ENCODE data around the gene PIKFYVE. TPM values are rescaled to one million over a fixed set of nuclear protein-coding genes. Genes with fewer than 3 reads are reported as not detected.
"Not testable (repeated sequence)": the region's sequence is repeated elsewhere in the genome, so short reads cannot be mapped to it uniquely, and the experiment has no call there.

The PIKFYVE gene
- total RNA-seq, 1 donor from 2014 or later, result 46.9 TPM

GRCh38 chr2:208358758-208359631 is 92.9 kb downstream of the PIKFYVE start:
- no peak for DNase-seq (ENCODE audit: low spot score in 2 of 2)
- FAIRE-seq, result no peak

- peak in 1 of 2 donors; percentile 17 for DNase-seq (ENCODE audit: low spot score in 2 of 2)
These were observed 93.6 kb downstream of the PIKFYVE start for GRCh38 chr2:208359632-208359986.

GRCh38 chr2:208360259-208361076 is 94.4 kb downstream of the PIKFYVE start:
- DNase-seq (ENCODE audit: low spot score in 2 of 2) (peak in 1 of 2 donors; percentile 8), FAIRE-seq (no peak)

More at GRCh38 chr2:208359632-208359986, 93.6 kb downstream of the PIKFYVE start:
- FAIRE-seq, result no peak

GRCh38 chr2:208361077-208361441 is 95.0 kb downstream of the PIKFYVE start:
- DNase-seq (ENCODE audit: low spot score in 2 of 2) (no peak), FAIRE-seq (no peak)

GRCh38 chr2:208363485-208363884 is 97.4 kb downstream of the PIKFYVE start:
- DNase-seq (ENCODE audit: low spot score in 2 of 2) (no peak), FAIRE-seq (no peak)

GRCh38 chr2:208366215-208367127 is 100.4 kb downstream of the PIKFYVE start:
- FAIRE-seq (no peak), DNase-seq (ENCODE audit: low spot score in 2 of 2) (no peak)

GRCh38 chr2:208369091-208369490 is 103.0 kb downstream of the PIKFYVE start:
- DNase-seq (ENCODE audit: low spot score in 2 of 2), result no peak

GRCh38 chr2:208370881-208371633 is 105.0 kb downstream of the PIKFYVE start:
- FAIRE-seq (no peak), DNase-seq (ENCODE audit: low spot score in 2 of 2) (no peak)

More at GRCh38 chr2:208369091-208369490, 103.0 kb downstream of the PIKFYVE start:
- no peak for FAIRE-seq

- DNase-seq (ENCODE audit: low spot score in 2 of 2) (no peak), FAIRE-seq (no peak)
These were observed 105.5 kb downstream of the PIKFYVE start for GRCh38 chr2:208371634-208371935.

GRCh38 chr2:208373460-208374089 is 107.5 kb downstream of the PIKFYVE start:
- no peak for FAIRE-seq
- DNase-seq (ENCODE audit: low spot score in 2 of 2), result peak; percentile 44 to 52

GRCh38 chr2:208375491-208376068 is 109.5 kb downstream of the PIKFYVE start:
- DNase-seq (ENCODE audit: low spot score in 2 of 2), result no peak
- FAIRE-seq, result no peak

GRCh38 chr2:208377344-208377860 is 111.3 kb downstream of the PIKFYVE start:
- not testable (repeated sequence) for DNase-seq (ENCODE audit: low spot score in 2 of 2); FAIRE-seq

- no peak for FAIRE-seq
- DNase-seq (ENCODE audit: low spot score in 2 of 2), result no peak
These were observed 113.1 kb downstream of the PIKFYVE start for GRCh38 chr2:208379192-208379591.

- no peak for FAIRE-seq
These were observed 118.6 kb downstream of the PIKFYVE start for GRCh38 chr2:208384637-208385036.

GRCh38 chr2:208386541-208386940 is 120.5 kb downstream of the PIKFYVE start:
- no peak for DNase-seq (ENCODE audit: low spot score in 2 of 2)
- FAIRE-seq, result no peak

More at GRCh38 chr2:208384637-208385036, 118.6 kb downstream of the PIKFYVE start:
- no peak for DNase-seq (ENCODE audit: low spot score in 2 of 2)

- no peak for FAIRE-seq
- DNase-seq (ENCODE audit: low spot score in 2 of 2), result no peak
These were observed 123.9 kb downstream of the PIKFYVE start for GRCh38 chr2:208389940-208390339.

- DNase-seq (ENCODE audit: low spot score in 2 of 2) (no peak), FAIRE-seq (no peak)
These were observed 126.2 kb downstream of the PIKFYVE start for GRCh38 chr2:208392300-208392699.

- FAIRE-seq; DNase-seq (ENCODE audit: low spot score in 2 of 2): not testable (repeated sequence)
These were observed 130.7 kb downstream of the PIKFYVE start for GRCh38 chr2:208396796-208397195.

GRCh38 chr2:208399201-208399600 is 133.1 kb downstream of the PIKFYVE start:
- FAIRE-seq (no peak), DNase-seq (ENCODE audit: low spot score in 2 of 2) (no peak)

Measured in frontal cortex (tissue), 4 donors.